ENCODE results near the gene C9orf85.

DNA sequence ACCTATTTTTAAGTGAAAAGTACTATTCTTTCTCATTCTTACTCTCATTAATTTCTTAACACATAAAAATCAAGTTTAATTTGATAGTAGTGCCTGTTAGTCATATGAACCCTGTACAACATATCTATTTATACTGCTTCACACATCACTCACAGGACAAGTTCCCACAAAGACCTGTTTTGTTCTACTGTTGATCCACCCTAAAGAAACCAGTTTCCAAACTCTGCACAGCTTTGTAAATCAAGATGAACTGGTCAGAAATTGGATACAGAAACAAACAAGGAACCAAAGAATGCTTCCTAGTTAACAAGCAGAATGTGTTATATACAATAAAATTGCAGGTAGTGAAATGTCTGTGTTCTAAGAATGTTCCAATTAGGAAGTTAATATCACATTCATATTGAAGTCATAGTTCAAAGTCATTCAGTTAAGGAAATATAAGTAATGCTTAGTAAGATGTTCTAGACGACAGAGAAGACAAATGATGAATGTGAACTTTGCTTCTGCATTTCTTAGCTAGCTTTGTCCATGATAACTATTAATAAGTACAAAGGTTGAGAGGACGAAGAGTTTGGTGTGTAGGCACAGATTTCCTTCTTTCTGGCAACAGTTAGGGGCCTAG is 33.4 kb downstream of the C9orf85 start:
- TF ChIP-seq, protein P1, sequence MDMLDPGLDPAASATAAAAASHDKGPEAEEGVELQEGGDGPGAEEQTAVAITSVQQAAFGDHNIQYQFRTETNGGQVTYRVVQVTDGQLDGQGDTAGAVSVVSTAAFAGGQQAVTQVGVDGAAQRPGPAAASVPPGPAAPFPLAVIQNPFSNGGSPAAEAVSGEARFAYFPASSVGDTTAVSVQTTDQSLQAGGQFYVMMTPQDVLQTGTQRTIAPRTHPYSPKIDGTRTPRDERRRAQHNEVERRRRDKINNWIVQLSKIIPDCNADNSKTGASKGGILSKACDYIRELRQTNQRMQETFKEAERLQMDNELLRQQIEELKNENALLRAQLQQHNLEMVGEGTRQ (IDR thresholded peaks at IDR 0.05; ENCODE audit: low read depth, low read length), result no peak
- TF ChIP-seq CEBPB (IDR thresholded peaks at IDR 0.05; ENCODE audit: low read depth, low read length), result no peak
- TF ChIP-seq RCOR1 (IDR thresholded peaks at IDR 0.05; ENCODE audit: insufficient replicate concordance, low read length), result no peak
- TF ChIP-seq CHD1 (IDR thresholded peaks at IDR 0.05; ENCODE audit: low read depth, low read length), result no peak
- no peak for TF ChIP-seq MAFK (IDR thresholded peaks at IDR 0.05; ENCODE audit: low read depth, low read length)
- TF ChIP-seq, protein P2, sequence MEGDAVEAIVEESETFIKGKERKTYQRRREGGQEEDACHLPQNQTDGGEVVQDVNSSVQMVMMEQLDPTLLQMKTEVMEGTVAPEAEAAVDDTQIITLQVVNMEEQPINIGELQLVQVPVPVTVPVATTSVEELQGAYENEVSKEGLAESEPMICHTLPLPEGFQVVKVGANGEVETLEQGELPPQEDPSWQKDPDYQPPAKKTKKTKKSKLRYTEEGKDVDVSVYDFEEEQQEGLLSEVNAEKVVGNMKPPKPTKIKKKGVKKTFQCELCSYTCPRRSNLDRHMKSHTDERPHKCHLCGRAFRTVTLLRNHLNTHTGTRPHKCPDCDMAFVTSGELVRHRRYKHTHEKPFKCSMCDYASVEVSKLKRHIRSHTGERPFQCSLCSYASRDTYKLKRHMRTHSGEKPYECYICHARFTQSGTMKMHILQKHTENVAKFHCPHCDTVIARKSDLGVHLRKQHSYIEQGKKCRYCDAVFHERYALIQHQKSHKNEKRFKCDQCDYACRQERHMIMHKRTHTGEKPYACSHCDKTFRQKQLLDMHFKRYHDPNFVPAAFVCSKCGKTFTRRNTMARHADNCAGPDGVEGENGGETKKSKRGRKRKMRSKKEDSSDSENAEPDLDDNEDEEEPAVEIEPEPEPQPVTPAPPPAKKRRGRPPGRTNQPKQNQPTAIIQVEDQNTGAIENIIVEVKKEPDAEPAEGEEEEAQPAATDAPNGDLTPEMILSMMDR (conservative IDR thresholded peaks at IDR 0.05; ENCODE audit: low read depth, low read length), result no peak
- no peak for TF ChIP-seq BHLHE40 (IDR thresholded peaks at IDR 0.05; ENCODE audit: low read depth, low read length)
- TF ChIP-seq POLR2A (IDR thresholded peaks at IDR 0.05; ENCODE audit: low read depth, low read length), result no peak
- TF ChIP-seq MXI1 (IDR thresholded peaks at IDR 0.05; ENCODE audit: borderline replicate concordance, low read depth, low read length), result no peak
- TF ChIP-seq, protein P3, sequence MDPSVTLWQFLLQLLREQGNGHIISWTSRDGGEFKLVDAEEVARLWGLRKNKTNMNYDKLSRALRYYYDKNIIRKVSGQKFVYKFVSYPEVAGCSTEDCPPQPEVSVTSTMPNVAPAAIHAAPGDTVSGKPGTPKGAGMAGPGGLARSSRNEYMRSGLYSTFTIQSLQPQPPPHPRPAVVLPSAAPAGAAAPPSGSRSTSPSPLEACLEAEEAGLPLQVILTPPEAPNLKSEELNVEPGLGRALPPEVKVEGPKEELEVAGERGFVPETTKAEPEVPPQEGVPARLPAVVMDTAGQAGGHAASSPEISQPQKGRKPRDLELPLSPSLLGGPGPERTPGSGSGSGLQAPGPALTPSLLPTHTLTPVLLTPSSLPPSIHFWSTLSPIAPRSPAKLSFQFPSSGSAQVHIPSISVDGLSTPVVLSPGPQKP (IDR thresholded peaks at IDR 0.05; ENCODE audit: borderline replicate concordance, low read depth, low read length), result no peak
- TF ChIP-seq RAD21 (IDR thresholded peaks at IDR 0.05; ENCODE audit: low read length), result no peak
- no peak for TF ChIP-seq NFE2L2 (IDR thresholded peaks at IDR 0.05; ENCODE audit: low read depth, low read length)
- TF ChIP-seq RFX5 (IDR thresholded peaks at IDR 0.05; ENCODE audit: low read depth, low read length), result no peak
